ENCODE measurements around the gene MAPK12.
"Not testable (repeated sequence)": the region's sequence is repeated elsewhere in the genome, so short reads cannot be mapped to it uniquely, and the experiment has no call there.

DNA sequence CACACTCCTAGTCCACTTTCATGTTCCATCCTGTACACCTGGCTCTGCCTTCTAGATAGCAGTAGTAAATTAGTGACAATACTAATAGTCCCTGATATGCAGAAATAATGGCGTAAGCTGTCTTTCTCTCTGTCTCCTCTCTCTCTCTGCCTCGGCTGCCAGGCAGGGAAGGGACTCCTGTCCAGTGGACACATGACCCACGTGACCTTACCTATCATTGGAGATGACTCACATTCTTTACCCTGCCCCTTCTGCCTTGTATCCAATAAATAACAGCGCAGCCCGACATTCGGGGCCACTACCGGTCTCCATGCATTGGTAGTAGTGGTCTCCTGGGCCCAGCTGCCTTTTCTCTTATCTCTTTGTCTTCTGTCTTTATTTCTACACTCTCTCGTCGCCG is 12.3 kb upstream of the MAPK12 start:
- TF ChIP-seq, protein P1, sequence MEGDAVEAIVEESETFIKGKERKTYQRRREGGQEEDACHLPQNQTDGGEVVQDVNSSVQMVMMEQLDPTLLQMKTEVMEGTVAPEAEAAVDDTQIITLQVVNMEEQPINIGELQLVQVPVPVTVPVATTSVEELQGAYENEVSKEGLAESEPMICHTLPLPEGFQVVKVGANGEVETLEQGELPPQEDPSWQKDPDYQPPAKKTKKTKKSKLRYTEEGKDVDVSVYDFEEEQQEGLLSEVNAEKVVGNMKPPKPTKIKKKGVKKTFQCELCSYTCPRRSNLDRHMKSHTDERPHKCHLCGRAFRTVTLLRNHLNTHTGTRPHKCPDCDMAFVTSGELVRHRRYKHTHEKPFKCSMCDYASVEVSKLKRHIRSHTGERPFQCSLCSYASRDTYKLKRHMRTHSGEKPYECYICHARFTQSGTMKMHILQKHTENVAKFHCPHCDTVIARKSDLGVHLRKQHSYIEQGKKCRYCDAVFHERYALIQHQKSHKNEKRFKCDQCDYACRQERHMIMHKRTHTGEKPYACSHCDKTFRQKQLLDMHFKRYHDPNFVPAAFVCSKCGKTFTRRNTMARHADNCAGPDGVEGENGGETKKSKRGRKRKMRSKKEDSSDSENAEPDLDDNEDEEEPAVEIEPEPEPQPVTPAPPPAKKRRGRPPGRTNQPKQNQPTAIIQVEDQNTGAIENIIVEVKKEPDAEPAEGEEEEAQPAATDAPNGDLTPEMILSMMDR (IDR thresholded peaks at IDR 0.05; ENCODE audit: low read depth, low read length), result not testable (repeated sequence)
- TF ChIP-seq POLR2A (IDR thresholded peaks at IDR 0.05; ENCODE audit: extremely low read depth, insufficient read length); MYC (IDR thresholded peaks at IDR 0.05; ENCODE audit: low read depth, low read length): not testable (repeated sequence)

Data from NB4 (cell line).